Measurements from ENCODE around the gene C1orf232.

The C1orf232 gene

GRCh38 chr1:26166719-26167281 lies 2.0 kb downstream of the C1orf232 start:
- no peak for DNase-seq (ENCODE audit: low read depth, low spot score)
- Histone ChIP-seq H3K4me3 (ENCODE audit: insufficient read length, low read depth) (no peak overlapping the region), H3K36me3 (ENCODE audit: insufficient read depth, insufficient read length, low read length) (peaks cover 15% of the 10 kb centered on the region), H3K4me1 (ENCODE audit: insufficient read depth, insufficient read length) (peaks cover 36% of the 10 kb centered on the region), H3K9me3 (ENCODE audit: insufficient read depth, low read length) (no peaks in the 10 kb centered on the region), H3K27me3 (ENCODE audit: insufficient read depth, insufficient read length) (peaks cover 50% of the 10 kb centered on the region), H3K9ac (ENCODE audit: insufficient read length, low read depth) (no peak overlapping the region)
- no peak for TF ChIP-seq SUZ12 (IDR thresholded peaks at IDR 0.05; ENCODE audit: extremely low read depth, insufficient read depth, insufficient read length)
- TF ChIP-seq ZNF274 (IDR thresholded peaks at IDR 0.05; ENCODE audit: low read depth, low read length) = no peak
- TF ChIP-seq YY1 (IDR thresholded peaks at IDR 0.05; ENCODE audit: insufficient read depth, insufficient read length) = no peak

GRCh38 chr1:26164861-26165842 lies 3.6 kb downstream of the C1orf232 start:
- H3K9ac ChIP-seq (ENCODE audit: insufficient read length, low read depth) = peak overlapping the region; percentile 66
- H3K27me3 ChIP-seq (ENCODE audit: insufficient read depth, insufficient read length) = peaks cover 67% of the 10 kb centered on the region
- H3K4me3 ChIP-seq (ENCODE audit: insufficient read length, low read depth) = peak overlapping the region; percentile 34
- H3K4me1 ChIP-seq (ENCODE audit: insufficient read depth, insufficient read length) = peaks cover 31% of the 10 kb centered on the region
- H3K9me3 ChIP-seq (ENCODE audit: insufficient read depth, low read length) = no peaks in the 10 kb centered on the region
- TF ChIP-seq SUZ12 (IDR thresholded peaks at IDR 0.05; ENCODE audit: extremely low read depth, insufficient read depth, insufficient read length) (peak; percentile 19), ZNF274 (IDR thresholded peaks at IDR 0.05; ENCODE audit: low read depth, low read length) (no peak), YY1 (IDR thresholded peaks at IDR 0.05; ENCODE audit: insufficient read depth, insufficient read length) (no peak)
- no peaks in the 10 kb centered on the region for H3K36me3 ChIP-seq (ENCODE audit: insufficient read depth, insufficient read length, low read length)
- DNase-seq (ENCODE audit: low read depth, low spot score) = no peak

DNA sequence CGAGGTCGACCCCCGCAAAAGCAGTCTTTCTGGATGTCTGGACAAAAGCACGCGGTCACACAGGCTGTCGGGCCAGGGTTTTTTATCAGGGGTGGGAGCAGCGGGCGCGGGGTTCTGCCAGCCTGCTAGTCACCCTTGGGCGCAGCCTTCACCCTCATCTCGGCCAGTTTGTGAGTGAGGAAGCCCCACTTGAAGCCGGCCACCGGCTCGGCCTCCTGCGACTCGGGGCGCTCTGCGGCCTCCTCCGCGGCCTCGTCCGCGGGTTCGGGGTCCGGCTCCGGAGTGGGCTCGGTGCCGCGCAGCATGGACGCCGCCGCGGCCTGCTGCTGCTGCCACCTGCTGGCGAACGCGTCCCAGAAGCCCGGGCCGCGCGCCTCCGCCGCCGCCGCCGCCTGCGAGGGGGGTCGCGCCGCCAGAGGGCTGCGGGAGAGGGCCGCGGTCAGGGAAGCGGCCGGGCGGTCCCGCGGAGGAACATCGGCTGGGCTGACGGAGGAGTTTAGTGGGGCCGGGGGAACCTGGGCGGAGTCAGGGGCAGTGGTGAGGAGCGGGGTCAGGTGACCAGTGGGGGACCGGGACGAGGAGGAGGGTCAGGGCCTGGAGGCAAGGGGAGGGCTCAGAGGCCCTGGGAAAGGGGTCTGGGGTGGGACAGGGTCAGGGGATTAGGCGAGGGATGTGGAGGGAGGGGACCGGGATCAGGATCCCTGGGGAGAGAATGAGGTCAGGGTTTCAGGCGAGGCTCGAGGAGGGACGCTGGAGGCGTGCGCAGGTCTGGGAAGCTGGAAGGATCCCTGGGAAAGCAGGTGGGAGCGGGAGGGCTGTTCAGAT lies 4.5 kb downstream of the C1orf232 start:
- Histone ChIP-seq H3K27me3 (ENCODE audit: insufficient read depth, insufficient read length) (peaks cover 76% of the 10 kb centered on the region), H3K9ac (ENCODE audit: insufficient read length, low read depth) (peak overlapping the region; percentile 66), H3K4me3 (ENCODE audit: insufficient read length, low read depth) (peak overlapping the region; percentile 35), H3K4me1 (ENCODE audit: insufficient read depth, insufficient read length) (peaks cover 37% of the 10 kb centered on the region), H3K9me3 (ENCODE audit: insufficient read depth, low read length) (no peaks in the 10 kb centered on the region), H3K36me3 (ENCODE audit: insufficient read depth, insufficient read length, low read length) (no peaks in the 10 kb centered on the region)
- no peak for DNase-seq (ENCODE audit: low read depth, low spot score)
- TF ChIP-seq SUZ12 (IDR thresholded peaks at IDR 0.05; ENCODE audit: extremely low read depth, insufficient read depth, insufficient read length) = peak; percentile 4
- TF ChIP-seq YY1 (IDR thresholded peaks at IDR 0.05; ENCODE audit: insufficient read depth, insufficient read length) = no peak
- TF ChIP-seq ZNF274 (IDR thresholded peaks at IDR 0.05; ENCODE audit: low read depth, low read length) = no peak

- H3K4me3 ChIP-seq (ENCODE audit: insufficient read length, low read depth) = peak overlapping the region; percentile 35
- no peaks in the 10 kb centered on the region for H3K36me3 ChIP-seq (ENCODE audit: insufficient read depth, insufficient read length, low read length)
- TF ChIP-seq ZNF274 (IDR thresholded peaks at IDR 0.05; ENCODE audit: low read depth, low read length) = no peak
- TF ChIP-seq YY1 (IDR thresholded peaks at IDR 0.05; ENCODE audit: insufficient read depth, insufficient read length) = no peak
- TF ChIP-seq SUZ12 (IDR thresholded peaks at IDR 0.05; ENCODE audit: extremely low read depth, insufficient read depth, insufficient read length) = no peak
- H3K4me1 ChIP-seq (ENCODE audit: insufficient read depth, insufficient read length) = peaks cover 39% of the 10 kb centered on the region
- no peaks in the 10 kb centered on the region for H3K9me3 ChIP-seq (ENCODE audit: insufficient read depth, low read length)
- peak overlapping the region; percentile 66 for H3K9ac ChIP-seq (ENCODE audit: insufficient read length, low read depth)
- H3K27me3 ChIP-seq (ENCODE audit: insufficient read depth, insufficient read length) = peaks cover 80% of the 10 kb centered on the region
- no peak for DNase-seq (ENCODE audit: low read depth, low spot score)
Measured at GRCh38 chr1:26163684-26164035, 5.1 kb downstream of the C1orf232 start.

- Histone ChIP-seq H3K9me3 (ENCODE audit: insufficient read depth, low read length) (no peaks in the 10 kb centered on the region), H3K4me1 (ENCODE audit: insufficient read depth, insufficient read length) (peaks cover 44% of the 10 kb centered on the region), H3K4me3 (ENCODE audit: insufficient read length, low read depth) (peak overlapping the region; percentile 41), H3K27me3 (ENCODE audit: insufficient read depth, insufficient read length) (peaks cover 83% of the 10 kb centered on the region), H3K36me3 (ENCODE audit: insufficient read depth, insufficient read length, low read length) (no peaks in the 10 kb centered on the region), H3K9ac (ENCODE audit: insufficient read length, low read depth) (peak overlapping the region; percentile 82)
- DNase-seq (ENCODE audit: low read depth, low spot score) = no peak
- TF ChIP-seq YY1 (IDR thresholded peaks at IDR 0.05; ENCODE audit: insufficient read depth, insufficient read length) = no peak
Measured at GRCh38 chr1:26162220-26162709, 6.5 kb downstream of the C1orf232 start.

GRCh38 chr1:26161415-26162219 lies 7.1 kb downstream of the C1orf232 start:
- Histone ChIP-seq H3K27me3 (ENCODE audit: insufficient read depth, insufficient read length) (peaks cover 83% of the 10 kb centered on the region), H3K9ac (ENCODE audit: insufficient read length, low read depth) (peak overlapping the region; percentile 82), H3K36me3 (ENCODE audit: insufficient read depth, insufficient read length, low read length) (no peaks in the 10 kb centered on the region), H3K9me3 (ENCODE audit: insufficient read depth, low read length) (no peaks in the 10 kb centered on the region), H3K4me1 (ENCODE audit: insufficient read depth, insufficient read length) (peaks cover 46% of the 10 kb centered on the region), H3K4me3 (ENCODE audit: insufficient read length, low read depth) (peak overlapping the region; percentile 41)
- TF ChIP-seq SUZ12 (IDR thresholded peaks at IDR 0.05; ENCODE audit: extremely low read depth, insufficient read depth, insufficient read length) (peak; percentile 36), YY1 (IDR thresholded peaks at IDR 0.05; ENCODE audit: insufficient read depth, insufficient read length) (no peak)
- DNase-seq (ENCODE audit: low read depth, low spot score) = no peak
